Astrocyte (in vitro differentiated cells and primary cell): ENCODE results near the gene TMPRSS6. TPM values are rescaled to one million over a fixed set of nuclear protein-coding genes. Genes with fewer than 3 reads are reported as not detected.

Experiments
- DNase-seq: peaks from one replicate; pipeline ENCODE4 v3.0.0-alpha.2; 2010; ENCODE audit warnings: low read depth
- FAIRE-seq: peaks from 2 replicates; lab custom pipeline; 2011; peaks lifted over from hg19 to GRCh38; lab: Jason Lieb, UNC
- H2AFZ ChIP-seq: 2 replicates; pipeline ENCODE4 v1.6.0; 2012; ENCODE audit warnings: low read depth, low read length, inconsistent platforms
- H3K27ac ChIP-seq: 2 replicates; pipeline ENCODE4 v1.5.1; 2011; ENCODE audit warnings: low read depth, low read length, inconsistent platforms
- H3K27me3 ChIP-seq: 2 replicates; pipeline ENCODE4 v1.6.0; 2011; ENCODE audit warnings: low read length, inconsistent platforms; ENCODE audit not compliant: insufficient read depth
- H3K36me3 ChIP-seq: 2 replicates; pipeline ENCODE4 v1.5.1; 2011; ENCODE audit warnings: low read length, inconsistent platforms; ENCODE audit not compliant: insufficient read depth
- H3K4me1 ChIP-seq: 2 replicates; pipeline ENCODE4 v1.5.1; 2011; ENCODE audit warnings: low read length, inconsistent platforms; ENCODE audit not compliant: insufficient read depth
- H3K4me2 ChIP-seq: 2 replicates; pipeline ENCODE4 v1.6.0; 2012; ENCODE audit warnings: low read length, inconsistent platforms
- H3K4me3 ChIP-seq: 2 replicates; pipeline ENCODE4 v1.5.1; 2011; ENCODE audit warnings: low read depth, mild to moderate bottlenecking, low read length, inconsistent platforms; ENCODE audit not compliant: insufficient read depth
- H3K79me2 ChIP-seq: 2 replicates; pipeline ENCODE4 v1.6.0; 2012; ENCODE audit warnings: mild to moderate bottlenecking, low read length, inconsistent platforms; ENCODE audit not compliant: insufficient read depth
- H3K9ac ChIP-seq: 2 replicates; pipeline ENCODE4 v1.6.0; 2012; ENCODE audit warnings: mild to moderate bottlenecking, low read length, inconsistent platforms
- H3K9me3 ChIP-seq: 2 replicates; pipeline ENCODE4 v1.5.1; 2012; ENCODE audit warnings: low read depth, mild to moderate bottlenecking, low read length, inconsistent platforms; ENCODE audit not compliant: insufficient read depth
- H4K20me1 ChIP-seq: 2 replicates; pipeline ENCODE4 v1.6.0; 2012; ENCODE audit warnings: low read length, inconsistent platforms; ENCODE audit not compliant: insufficient read depth
- H3K27ac Mint-ChIP-seq: one replicate; pipeline ENCODE4 v1.8.0; 2021; ENCODE audit warnings: mild to moderate bottlenecking, mixed read lengths; ENCODE audit not compliant: unreplicated experiment
- H3K27me3 Mint-ChIP-seq: one replicate; pipeline ENCODE4 v1.8.0; 2021; ENCODE audit warnings: low read depth, mixed read lengths; ENCODE audit not compliant: unreplicated experiment
- H3K36me3 Mint-ChIP-seq: one replicate; pipeline ENCODE4 v1.8.0; 2021; ENCODE audit warnings: low read depth, mixed read lengths; ENCODE audit not compliant: unreplicated experiment
- H3K4me1 Mint-ChIP-seq: one replicate; pipeline ENCODE4 v1.8.0; 2021; ENCODE audit warnings: low read depth, mixed read lengths; ENCODE audit not compliant: unreplicated experiment
- H3K4me3 Mint-ChIP-seq: one replicate; pipeline ENCODE4 v1.8.0; 2021; ENCODE audit warnings: mild to moderate bottlenecking, moderate library complexity, mixed read lengths; ENCODE audit not compliant: unreplicated experiment
- H3K9me3 Mint-ChIP-seq: one replicate; pipeline ENCODE4 v1.8.0; 2021; ENCODE audit warnings: mild to moderate bottlenecking, mixed read lengths; ENCODE audit not compliant: unreplicated experiment
- EZH2 ChIP-seq: IDR thresholded peaks from 2 replicates; pipeline ENCODE4 v1.6.1; 2012; ENCODE audit warnings: mild to moderate bottlenecking, low read length, inconsistent platforms; ENCODE audit not compliant: insufficient read depth
- total RNA-seq: library from RNA; stranded (reverse); gene quantifications from 2 replicates; pipeline ENCODE4 v1.2.1, GENCODE V29; 2021
- TF ChIP-seq, protein P1 (sequence below): IDR thresholded peaks from 2 replicates; pipeline ENCODE4 v1.5.1; 2011; ENCODE audit warnings: low read depth, mild to moderate bottlenecking, inconsistent platforms, low read length, moderate library complexity; ENCODE audit not compliant: insufficient read depth

Gene TMPRSS6
- total RNA-seq, 1 donor from 2014 or later, result not detected

DNA sequence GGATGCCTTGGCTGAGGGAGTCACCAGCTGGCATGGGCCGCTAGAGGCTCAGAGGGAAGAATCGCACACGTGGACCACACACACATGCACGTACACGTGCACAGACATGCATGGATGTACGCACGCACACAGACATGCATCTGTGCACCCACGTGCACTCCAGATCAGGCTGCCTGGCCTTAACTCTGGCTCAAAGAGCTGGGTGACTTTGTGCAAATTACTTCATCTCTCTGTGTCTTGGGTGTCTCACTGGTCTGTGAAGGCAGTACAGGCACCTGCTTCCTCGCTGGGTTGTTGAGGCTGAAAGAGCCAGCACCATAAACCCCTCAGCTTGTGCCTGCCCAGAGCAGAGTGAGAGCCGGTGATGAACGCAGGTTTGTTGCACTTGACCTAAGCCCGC lies 28.7 kb downstream of the TMPRSS6 start:
- Mint-ChIP-seq H3K9me3 (no peaks in the 10 kb centered on the region), H3K36me3 (no peaks in the 10 kb centered on the region), H3K27me3 (peaks cover 37% of the 10 kb centered on the region), H3K27ac (no peak overlapping the region), H3K4me3 (no peak overlapping the region), H3K4me1 (peaks cover 13% of the 10 kb centered on the region)
- TF ChIP-seq EZH2, result no peak
- TF ChIP-seq, protein P1, sequence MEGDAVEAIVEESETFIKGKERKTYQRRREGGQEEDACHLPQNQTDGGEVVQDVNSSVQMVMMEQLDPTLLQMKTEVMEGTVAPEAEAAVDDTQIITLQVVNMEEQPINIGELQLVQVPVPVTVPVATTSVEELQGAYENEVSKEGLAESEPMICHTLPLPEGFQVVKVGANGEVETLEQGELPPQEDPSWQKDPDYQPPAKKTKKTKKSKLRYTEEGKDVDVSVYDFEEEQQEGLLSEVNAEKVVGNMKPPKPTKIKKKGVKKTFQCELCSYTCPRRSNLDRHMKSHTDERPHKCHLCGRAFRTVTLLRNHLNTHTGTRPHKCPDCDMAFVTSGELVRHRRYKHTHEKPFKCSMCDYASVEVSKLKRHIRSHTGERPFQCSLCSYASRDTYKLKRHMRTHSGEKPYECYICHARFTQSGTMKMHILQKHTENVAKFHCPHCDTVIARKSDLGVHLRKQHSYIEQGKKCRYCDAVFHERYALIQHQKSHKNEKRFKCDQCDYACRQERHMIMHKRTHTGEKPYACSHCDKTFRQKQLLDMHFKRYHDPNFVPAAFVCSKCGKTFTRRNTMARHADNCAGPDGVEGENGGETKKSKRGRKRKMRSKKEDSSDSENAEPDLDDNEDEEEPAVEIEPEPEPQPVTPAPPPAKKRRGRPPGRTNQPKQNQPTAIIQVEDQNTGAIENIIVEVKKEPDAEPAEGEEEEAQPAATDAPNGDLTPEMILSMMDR, result no peak
- no peaks in the 10 kb centered on the region for H3K79me2 ChIP-seq
- no peaks in the 10 kb centered on the region for H3K4me1 ChIP-seq
- H3K27ac ChIP-seq, result no peak overlapping the region
- H2AFZ ChIP-seq, result no peak overlapping the region
- peaks cover 11% of the 10 kb centered on the region for H3K27me3 ChIP-seq
- no peak overlapping the region for H3K4me2 ChIP-seq
- H4K20me1 ChIP-seq, result peaks cover 4% of the 10 kb centered on the region
- FAIRE-seq (no peak), DNase-seq (no peak)
- no peaks in the 10 kb centered on the region for H3K9me3 ChIP-seq
- no peak overlapping the region for H3K9ac ChIP-seq
- no peaks in the 10 kb centered on the region for H3K36me3 ChIP-seq
- no peak overlapping the region for H3K4me3 ChIP-seq

DNA sequence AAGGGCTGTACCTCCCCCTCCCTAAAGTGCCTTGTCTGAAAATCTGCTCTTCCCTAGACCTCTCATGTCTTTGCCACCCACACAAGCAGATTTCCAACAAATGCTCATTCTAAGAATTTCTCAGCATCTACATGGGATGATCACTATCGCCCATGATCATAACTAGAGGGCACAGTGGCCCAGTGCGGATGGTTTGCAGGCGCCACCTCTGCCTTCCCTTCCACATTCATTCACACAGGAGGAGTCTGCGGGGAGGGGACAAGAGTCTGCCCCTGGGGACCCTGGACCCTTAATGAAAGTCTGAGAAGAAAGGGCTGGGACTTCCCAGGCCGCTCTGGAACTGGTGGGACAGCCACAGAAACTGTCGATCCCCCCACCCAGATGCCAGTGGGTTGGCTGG lies 29.1 kb downstream of the TMPRSS6 start:
- H3K27me3 Mint-ChIP-seq, result peaks cover 37% of the 10 kb centered on the region
- FAIRE-seq, result no peak

DNA sequence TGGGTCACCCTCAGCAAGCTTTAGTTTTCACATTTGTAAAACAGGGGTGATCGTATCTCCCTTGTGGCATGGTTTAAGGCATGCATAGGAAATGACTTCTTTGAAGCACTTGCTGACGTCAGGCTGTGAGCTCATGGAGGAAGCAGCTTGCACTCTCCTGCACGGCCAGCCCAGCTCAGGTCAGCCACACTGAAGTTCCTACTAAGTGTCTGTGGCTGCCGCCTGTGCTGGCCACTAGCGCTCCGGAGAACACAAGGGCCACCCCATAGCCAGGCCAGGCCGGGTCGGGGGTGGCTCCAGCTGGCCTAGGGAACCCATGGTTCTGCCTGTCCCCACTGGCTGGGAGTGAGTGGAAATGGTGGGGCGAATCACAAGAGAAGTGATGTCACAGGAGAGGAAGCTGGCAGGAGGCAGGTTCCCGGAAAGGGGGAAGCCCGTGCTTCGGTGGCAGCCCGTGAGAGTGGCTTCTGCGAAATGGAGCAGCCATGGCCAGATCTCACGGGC lies 29.8 kb downstream of the TMPRSS6 start:
- TF ChIP-seq, protein P1, result no peak
- TF ChIP-seq EZH2, result no peak
- H3K4me1 ChIP-seq, result no peaks in the 10 kb centered on the region
- Mint-ChIP-seq H3K9me3 (no peaks in the 10 kb centered on the region), H3K27me3 (peaks cover 31% of the 10 kb centered on the region), H3K4me1 (peaks cover 13% of the 10 kb centered on the region), H3K27ac (no peak overlapping the region), H3K36me3 (no peaks in the 10 kb centered on the region), H3K4me3 (no peak overlapping the region)
- no peak overlapping the region for H3K27ac ChIP-seq
- H2AFZ ChIP-seq, result no peak overlapping the region
- H3K27me3 ChIP-seq, result peaks cover 11% of the 10 kb centered on the region
- H4K20me1 ChIP-seq, result peaks cover 4% of the 10 kb centered on the region
- no peak overlapping the region for H3K9ac ChIP-seq
- no peaks in the 10 kb centered on the region for H3K36me3 ChIP-seq
- H3K4me3 ChIP-seq, result no peak overlapping the region
- FAIRE-seq, result no peak
- peak; percentile 60 for DNase-seq
- no peaks in the 10 kb centered on the region for H3K9me3 ChIP-seq
- no peaks in the 10 kb centered on the region for H3K79me2 ChIP-seq
- H3K4me2 ChIP-seq, result no peak overlapping the region

More for the DNA sequence above, 29.1 kb downstream of the TMPRSS6 start:
- Histone ChIP-seq H4K20me1 (peaks cover 4% of the 10 kb centered on the region), H3K79me2 (no peaks in the 10 kb centered on the region), H3K4me1 (no peaks in the 10 kb centered on the region), H3K4me2 (no peak overlapping the region), H3K9me3 (no peaks in the 10 kb centered on the region), H3K36me3 (no peaks in the 10 kb centered on the region), H3K27me3 (peaks cover 11% of the 10 kb centered on the region), H3K4me3 (no peak overlapping the region), H2AFZ (no peak overlapping the region), H3K27ac (no peak overlapping the region), H3K9ac (no peak overlapping the region)
- Mint-ChIP-seq H3K9me3 (no peaks in the 10 kb centered on the region), H3K4me1 (peaks cover 13% of the 10 kb centered on the region), H3K36me3 (no peaks in the 10 kb centered on the region), H3K27ac (no peak overlapping the region), H3K4me3 (no peak overlapping the region)
- DNase-seq, result no peak
- TF ChIP-seq, protein P1, result no peak
- TF ChIP-seq EZH2, result no peak
